Measurements from ENCODE around the gene NUBP2. TPM values are rescaled to one million over a fixed set of nuclear protein-coding genes. Genes with fewer than 3 reads are reported as not detected.

NUBP2 gene
- total and polyA plus RNA-seq, 10 of the 15 experiments (the other 5 are each of a cell fraction or from before 2014, with no cell fraction given) = 1.9 to 129 (median 51.7) TPM

DNA sequence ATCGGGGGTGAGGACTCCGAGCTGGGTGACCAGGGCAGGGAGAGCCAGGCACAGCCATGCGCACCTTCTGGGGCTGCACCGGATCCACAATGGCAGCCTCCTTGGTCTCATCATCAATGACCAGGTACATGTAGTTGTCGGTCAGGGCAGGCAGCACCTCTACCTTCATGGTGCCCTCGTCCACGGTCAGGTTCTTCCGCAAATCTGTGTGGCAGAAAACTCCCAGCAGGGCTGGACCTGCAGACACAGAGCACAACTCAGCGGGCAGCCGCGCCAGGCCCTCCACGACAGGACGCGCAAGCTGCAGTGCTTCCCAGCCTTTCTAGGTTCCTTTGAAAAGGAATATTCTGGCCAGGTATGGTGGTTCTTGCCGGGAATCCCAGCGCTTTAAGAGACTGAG is 40.0 kb downstream of the NUBP2 start (continued):
- TF ChIP-seq, protein P1, sequence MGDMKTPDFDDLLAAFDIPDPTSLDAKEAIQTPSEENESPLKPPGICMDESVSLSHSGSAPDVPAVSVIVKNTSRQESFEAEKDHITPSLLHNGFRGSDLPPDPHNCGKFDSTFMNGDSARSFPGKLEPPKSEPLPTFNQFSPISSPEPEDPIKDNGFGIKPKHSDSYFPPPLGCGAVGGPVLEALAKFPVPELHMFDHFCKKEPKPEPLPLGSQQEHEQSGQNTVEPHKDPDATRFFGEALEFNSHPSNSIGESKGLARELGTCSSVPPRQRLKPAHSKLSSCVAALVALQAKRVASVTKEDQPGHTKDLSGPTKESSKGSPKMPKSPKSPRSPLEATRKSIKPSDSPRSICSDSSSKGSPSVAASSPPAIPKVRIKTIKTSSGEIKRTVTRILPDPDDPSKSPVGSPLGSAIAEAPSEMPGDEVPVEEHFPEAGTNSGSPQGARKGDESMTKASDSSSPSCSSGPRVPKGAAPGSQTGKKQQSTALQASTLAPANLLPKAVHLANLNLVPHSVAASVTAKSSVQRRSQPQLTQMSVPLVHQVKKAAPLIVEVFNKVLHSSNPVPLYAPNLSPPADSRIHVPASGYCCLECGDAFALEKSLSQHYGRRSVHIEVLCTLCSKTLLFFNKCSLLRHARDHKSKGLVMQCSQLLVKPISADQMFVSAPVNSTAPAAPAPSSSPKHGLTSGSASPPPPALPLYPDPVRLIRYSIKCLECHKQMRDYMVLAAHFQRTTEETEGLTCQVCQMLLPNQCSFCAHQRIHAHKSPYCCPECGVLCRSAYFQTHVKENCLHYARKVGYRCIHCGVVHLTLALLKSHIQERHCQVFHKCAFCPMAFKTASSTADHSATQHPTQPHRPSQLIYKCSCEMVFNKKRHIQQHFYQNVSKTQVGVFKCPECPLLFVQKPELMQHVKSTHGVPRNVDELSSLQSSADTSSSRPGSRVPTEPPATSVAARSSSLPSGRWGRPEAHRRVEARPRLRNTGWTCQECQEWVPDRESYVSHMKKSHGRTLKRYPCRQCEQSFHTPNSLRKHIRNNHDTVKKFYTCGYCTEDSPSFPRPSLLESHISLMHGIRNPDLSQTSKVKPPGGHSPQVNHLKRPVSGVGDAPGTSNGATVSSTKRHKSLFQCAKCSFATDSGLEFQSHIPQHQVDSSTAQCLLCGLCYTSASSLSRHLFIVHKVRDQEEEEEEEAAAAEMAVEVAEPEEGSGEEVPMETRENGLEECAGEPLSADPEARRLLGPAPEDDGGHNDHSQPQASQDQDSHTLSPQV (IDR thresholded peaks at IDR 0.05) = no peak
- TF ChIP-seq CBX5 (IDR thresholded peaks at IDR 0.05; ENCODE audit: low read depth) = no peak
- no peak for TF ChIP-seq GATAD2B (conservative IDR thresholded peaks at IDR 0.05; ENCODE audit: low read depth)
- TF ChIP-seq, protein P2, sequence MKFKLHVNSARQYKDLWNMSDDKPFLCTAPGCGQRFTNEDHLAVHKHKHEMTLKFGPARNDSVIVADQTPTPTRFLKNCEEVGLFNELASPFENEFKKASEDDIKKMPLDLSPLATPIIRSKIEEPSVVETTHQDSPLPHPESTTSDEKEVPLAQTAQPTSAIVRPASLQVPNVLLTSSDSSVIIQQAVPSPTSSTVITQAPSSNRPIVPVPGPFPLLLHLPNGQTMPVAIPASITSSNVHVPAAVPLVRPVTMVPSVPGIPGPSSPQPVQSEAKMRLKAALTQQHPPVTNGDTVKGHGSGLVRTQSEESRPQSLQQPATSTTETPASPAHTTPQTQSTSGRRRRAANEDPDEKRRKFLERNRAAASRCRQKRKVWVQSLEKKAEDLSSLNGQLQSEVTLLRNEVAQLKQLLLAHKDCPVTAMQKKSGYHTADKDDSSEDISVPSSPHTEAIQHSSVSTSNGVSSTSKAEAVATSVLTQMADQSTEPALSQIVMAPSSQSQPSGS (IDR thresholded peaks at IDR 0.05; ENCODE audit: low read length) = no peak
- TF ChIP-seq, protein P3, sequence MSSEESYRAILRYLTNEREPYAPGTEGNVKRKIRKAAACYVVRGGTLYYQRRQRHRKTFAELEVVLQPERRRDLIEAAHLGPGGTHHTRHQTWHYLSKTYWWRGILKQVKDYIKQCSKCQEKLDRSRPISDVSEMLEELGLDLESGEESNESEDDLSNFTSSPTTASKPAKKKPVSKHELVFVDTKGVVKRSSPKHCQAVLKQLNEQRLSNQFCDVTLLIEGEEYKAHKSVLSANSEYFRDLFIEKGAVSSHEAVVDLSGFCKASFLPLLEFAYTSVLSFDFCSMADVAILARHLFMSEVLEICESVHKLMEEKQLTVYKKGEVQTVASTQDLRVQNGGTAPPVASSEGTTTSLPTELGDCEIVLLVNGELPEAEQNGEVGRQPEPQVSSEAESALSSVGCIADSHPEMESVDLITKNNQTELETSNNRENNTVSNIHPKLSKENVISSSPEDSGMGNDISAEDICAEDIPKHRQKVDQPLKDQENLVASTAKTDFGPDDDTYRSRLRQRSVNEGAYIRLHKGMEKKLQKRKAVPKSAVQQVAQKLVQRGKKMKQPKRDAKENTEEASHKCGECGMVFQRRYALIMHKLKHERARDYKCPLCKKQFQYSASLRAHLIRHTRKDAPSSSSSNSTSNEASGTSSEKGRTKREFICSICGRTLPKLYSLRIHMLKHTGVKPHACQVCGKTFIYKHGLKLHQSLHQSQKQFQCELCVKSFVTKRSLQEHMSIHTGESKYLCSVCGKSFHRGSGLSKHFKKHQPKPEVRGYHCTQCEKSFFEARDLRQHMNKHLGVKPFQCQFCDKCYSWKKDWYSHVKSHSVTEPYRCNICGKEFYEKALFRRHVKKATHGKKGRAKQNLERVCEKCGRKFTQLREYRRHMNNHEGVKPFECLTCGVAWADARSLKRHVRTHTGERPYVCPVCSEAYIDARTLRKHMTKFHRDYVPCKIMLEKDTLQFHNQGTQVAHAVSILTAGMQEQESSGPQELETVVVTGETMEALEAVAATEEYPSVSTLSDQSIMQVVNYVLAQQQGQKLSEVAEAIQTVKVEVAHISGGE (CRISPR knock-in tag; IDR thresholded peaks at IDR 0.05) = no peak
- no peak for TF ChIP-seq IRF4 (IDR thresholded peaks at IDR 0.05; ENCODE audit: low read depth, low read length)
- no peak for TF ChIP-seq ESRRA (IDR thresholded peaks at IDR 0.05; ENCODE audit: low read length)
- no peak for TF ChIP-seq GABPA (IDR thresholded peaks at IDR 0.05; ENCODE audit: low read depth)
